SKM-1 treated with dmso at 0.1 percent for 144 hours (cell line): Measurements from ENCODE around the gene RTN4.
A peak's percentile ranks its signal among the peaks of the same experiment; 100 is the strongest.
"Not testable (repeated sequence)": the region's sequence is repeated elsewhere in the genome, so short reads cannot be mapped to it uniquely, and the experiment has no call there.

Experiments
- DNase-seq: peaks from one replicate; lab custom pipeline; 2025; ENCODE audit not compliant: unreplicated experiment; lab: John Stamatoyannopoulos, UW

The RTN4 gene

GRCh38 chr2:55050100-55050994, at the start of gene RTN4:
RTN4 (minus strand) TSS chr2:55050451; CDS start chr2:55050300, 151 bp downstream.
- DNase-seq: peak; percentile 99

- no peak for DNase-seq
These were observed 49.2 kb upstream of the RTN4 start for GRCh38 chr2:55099493-55099877.

DNA sequence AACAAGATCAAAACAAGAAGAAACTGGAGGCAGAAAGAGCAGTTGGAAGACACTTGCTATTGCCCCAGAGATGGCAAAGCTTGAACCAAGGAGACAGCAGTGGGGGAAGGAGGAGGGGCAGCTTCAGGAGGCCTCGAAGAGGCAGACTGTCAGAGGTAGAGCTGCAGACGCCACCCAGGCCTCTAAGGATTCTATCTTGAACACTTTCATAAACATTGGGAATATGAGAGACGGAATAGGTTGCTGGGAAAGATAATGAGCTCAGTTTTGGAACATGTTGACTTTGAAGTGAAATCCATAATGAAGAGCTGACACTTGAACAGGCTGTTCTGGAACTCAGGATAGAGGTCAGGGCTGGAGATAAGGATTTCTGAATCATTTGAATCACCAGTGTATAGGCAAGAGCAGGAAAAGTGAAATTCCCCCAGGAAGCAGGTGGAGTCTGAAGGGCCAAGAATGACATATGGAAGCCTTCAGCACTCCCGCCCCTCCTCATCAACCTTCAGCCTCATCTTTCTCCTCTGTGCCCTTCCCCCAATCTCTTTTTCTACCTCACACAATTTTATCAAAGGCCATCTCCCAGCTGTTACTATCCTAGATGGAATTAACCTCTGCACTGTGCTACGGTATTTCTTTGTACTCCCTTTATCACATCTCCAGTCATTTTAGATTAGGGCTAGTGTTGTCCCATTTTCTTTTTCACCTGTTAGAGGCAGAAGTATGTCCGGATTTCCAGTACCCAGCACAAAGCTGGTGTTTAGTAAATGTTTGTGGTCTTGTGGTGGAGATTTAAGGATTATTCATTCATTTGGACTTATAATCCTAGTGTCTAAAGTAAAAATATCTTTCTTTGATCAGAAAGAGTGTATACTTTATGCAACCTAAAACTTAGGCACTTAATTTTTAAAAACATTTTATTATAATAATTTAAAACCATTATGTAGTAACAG, 47.5 kb upstream of the RTN4 start:
- no peak for DNase-seq

GRCh38 chr2:55097082-55097460, 46.8 kb upstream of the RTN4 start:
- no peak for DNase-seq

DNA sequence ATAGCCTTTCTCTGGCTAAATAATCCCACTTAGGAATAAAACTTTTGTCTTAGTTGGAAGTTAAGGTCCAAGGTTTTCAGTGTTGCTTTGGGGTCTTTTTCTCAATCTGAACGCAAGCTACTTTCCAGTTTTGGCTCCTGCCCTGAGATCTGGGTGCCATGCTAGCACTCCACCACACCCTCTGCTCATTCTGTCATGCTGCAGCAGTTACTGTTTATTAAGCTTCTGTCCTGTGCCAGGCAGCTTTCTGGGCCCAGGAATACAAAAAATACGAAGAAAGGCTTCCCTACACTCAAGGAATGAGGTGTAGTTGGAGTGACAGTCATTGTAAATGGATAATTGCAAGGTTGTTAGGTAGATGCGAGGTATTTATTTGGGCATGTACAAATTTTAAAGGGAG, 46.3 kb upstream of the RTN4 start:
- no peak for DNase-seq

- DNase-seq: peak; percentile 48
These were observed 43.1 kb upstream of the RTN4 start for GRCh38 chr2:55093381-55093780.

DNA sequence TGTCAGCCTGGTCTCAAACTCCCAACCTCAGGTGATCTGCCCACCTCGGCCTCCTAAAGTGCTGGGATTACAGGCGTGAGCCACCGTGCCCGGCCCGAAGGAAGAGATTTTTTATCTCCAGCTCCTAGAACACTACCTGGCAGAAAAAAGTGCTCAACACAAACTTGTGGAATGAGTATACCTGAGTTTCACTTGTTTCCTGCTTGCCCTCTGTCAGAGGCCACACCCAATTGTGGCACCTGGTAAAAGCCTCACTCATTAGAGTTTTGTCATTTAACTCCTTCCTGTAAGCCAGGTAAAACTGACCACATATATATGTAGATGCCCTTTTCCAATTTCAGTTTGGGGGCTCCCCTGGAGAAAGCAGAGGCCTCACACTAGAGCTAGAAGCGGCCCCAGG, 42.2 kb upstream of the RTN4 start:
- no peak for DNase-seq

DNA sequence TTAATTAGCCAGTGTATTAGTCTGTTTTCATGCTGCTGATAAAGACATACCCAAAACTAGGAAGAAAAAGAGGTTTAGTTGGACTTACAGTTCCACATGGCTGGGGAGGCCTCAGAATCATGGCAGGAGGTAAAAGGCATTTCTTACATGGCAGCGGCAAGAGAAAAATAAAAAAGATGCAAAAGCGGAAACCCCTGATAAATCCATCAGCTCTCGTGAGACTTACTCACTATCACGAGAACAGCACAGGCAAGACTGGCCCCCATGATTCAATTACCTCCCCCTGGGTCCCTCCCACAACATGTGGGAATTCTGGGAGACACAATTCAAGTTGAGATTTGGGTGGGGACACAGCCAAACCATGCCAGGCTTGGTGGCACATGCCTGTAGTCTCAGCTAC, 41.4 kb upstream of the RTN4 start:
- DNase-seq: not testable (repeated sequence)

DNA sequence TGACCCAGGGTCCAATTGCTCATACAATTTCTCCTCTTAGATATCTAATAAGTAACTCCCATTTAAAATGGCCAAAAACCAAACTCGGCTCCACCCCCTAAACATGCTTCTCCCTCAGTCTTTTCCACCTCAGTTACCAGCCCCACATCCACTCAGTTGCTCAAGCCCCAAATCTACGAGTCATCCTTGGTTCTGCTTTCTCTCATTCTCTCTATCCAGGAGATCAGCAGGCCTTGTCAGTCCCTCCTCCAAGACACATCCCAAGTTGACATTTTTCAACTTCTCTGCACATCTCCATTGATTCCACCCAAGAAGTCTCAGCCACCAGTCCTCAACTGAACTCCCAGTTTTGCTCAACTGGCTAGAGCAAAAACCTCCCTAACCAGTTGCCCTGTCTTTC, 40.5 kb upstream of the RTN4 start:
- DNase-seq: peak; percentile 65

DNA sequence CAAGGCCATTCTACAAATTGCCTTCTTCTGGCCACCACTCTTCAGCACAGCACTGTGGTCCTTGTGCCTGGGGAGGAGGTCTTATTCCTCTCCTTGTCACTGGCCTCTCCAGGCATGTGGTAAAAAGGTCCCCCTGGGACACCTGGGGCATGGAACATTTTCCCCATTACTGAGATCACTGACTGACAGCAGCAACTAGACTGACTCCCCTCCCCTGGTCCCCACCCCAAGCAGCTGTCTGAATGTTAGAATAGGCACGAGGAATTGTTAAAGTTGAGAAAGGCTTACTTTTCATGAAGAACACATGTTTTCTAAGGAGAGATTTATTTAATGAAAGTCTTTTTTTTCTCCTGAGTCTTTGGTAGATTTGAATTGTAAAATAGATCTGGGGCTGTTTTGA, 39.5 kb upstream of the RTN4 start:
- no peak for DNase-seq

- DNase-seq: no peak
These were observed 38.1 kb upstream of the RTN4 start for GRCh38 chr2:55088400-55088799.

DNA sequence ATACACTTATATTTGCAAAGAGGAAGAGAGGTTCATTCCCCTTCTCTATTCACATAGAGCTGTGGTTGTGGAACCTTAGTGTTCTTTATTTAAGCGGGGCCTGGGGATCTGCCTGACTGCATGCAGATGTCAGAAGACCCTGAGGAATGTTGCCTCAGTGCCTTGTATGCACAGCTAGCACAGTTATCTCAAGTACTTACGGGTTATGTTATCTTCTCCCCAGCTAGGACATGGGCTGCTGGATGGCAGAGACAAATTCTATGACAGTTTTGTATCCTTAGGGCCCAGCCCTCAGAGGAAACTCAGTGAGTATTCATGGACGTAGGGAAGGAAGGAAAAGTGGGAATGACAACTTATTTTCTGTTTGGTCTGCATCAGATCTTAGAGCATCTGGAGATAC, 37.7 kb upstream of the RTN4 start:
- no peak for DNase-seq

DNA sequence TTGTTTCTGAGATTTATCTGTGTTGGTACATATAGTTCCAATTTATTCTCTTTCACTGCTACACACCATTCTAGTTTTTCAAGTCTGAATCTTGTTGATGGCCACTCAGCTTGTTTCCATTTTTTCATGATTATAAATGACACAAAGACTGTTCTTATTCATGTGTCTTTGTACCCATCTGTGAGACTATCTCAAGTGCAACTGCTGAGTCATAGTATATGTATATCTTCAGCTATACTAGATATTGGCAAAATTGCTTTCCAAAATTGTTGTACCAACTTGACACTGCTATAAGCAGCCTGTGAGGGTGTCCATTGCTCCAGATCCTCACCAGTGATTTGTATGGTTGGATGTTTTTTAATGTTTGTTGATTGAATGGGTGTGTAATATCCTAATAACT, 37.2 kb upstream of the RTN4 start:
- DNase-seq: no peak

- DNase-seq: no peak
These were observed 35.1 kb upstream of the RTN4 start for GRCh38 chr2:55085113-55086040.

DNA sequence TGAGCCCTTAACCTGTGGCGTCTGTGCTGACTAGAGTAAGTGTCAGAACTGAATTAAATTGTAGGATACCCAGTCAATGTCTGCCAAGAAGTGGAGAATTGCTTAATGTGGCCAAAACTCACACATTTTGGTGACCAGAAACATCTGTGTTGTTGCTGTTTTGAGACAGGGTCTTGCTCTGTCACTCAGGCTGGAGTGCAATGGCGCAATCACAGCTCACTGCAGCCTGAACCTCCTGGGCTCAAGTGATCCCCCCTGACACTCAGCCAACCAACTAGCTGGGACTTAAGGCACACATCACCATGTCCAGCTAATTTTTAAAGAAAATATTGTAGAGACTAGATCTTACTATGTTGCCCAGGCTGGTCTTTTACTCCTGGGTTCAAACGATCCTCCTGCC, 34.4 kb upstream of the RTN4 start:
- no peak for DNase-seq

DNA sequence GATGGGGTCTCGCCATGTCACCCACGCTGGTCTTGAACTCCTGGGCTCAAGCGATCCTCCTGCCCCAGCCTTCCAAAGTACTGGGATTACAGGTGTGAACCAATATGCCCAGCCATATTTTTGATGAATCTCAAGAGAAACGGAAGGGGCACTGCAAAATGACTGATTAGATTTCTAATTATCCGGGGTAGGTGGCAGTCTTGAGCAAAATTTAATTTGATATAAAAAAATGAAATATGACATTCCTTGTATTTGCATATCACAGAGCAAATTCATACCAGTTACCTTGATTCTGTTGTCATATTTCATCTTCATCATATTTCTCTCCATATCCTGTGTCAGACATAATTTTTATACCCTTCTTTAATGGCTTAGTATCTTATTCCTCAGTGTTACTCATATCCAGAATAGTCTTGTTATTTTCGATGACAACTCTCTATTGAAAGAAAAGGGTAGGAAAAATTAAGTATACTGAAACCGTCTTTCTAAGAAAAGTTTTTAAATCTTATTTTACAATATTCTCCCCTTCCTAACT, 30.0 kb upstream of the RTN4 start:
- no peak for DNase-seq

- no peak for DNase-seq
These were observed 28.7 kb upstream of the RTN4 start for GRCh38 chr2:55078956-55079355.

DNA sequence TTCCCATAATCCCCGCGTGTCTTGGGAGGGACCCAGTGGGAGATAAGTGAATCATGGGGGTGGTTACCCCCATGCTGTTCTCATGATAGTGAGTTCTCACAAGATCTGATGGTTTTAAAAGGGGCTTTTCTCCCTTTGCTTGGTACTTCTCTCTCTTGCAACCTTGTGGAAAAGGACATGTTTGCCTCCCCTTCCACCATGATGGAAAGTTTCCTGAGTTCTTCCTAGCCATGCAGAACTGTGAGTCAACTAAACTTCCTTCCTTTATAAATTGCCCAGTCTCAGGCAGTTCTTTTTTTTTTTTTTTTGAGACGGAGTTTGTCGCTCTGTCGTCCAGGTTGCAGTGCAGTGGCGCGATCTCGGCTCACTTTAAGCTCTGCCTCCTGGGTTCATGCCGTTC, 26.5 kb upstream of the RTN4 start:
- no peak for DNase-seq

GRCh38 chr2:55076019-55076418, 25.8 kb upstream of the RTN4 start:
- DNase-seq: not testable (repeated sequence)
